Kidney epithelial cell (primary cell): ENCODE results near the gene NCF2. TPM values are rescaled to one million over a fixed set of nuclear protein-coding genes. Genes with fewer than 3 reads are reported as not detected.

ENCODE experiments used
- DNase-seq: peaks from one replicate; pipeline ENCODE4 v3.0.0-alpha.2; 2010; ENCODE audit warnings: low read depth
- H3K27me3 ChIP-seq: 2 replicates; pipeline ENCODE4 v1.6.0; 2011; ENCODE audit warnings: low read length; ENCODE audit not compliant: control insufficient read depth, insufficient read depth
- H3K36me3 ChIP-seq: 2 replicates; pipeline ENCODE4 v1.5.1; 2011; ENCODE audit warnings: low read length; ENCODE audit not compliant: control insufficient read depth, insufficient read depth
- H3K4me3 ChIP-seq: 2 replicates; pipeline ENCODE4 v1.5.1; 2011; ENCODE audit warnings: low read depth, mild to moderate bottlenecking, control low read depth, low read length
- total RNA-seq: library from RNA; depleted of rRNA; stranded (reverse); fragments of >200 nt; gene quantifications from 2 replicates; pipeline ENCODE4 v1.2.3, GENCODE V29; 2015
- TF ChIP-seq, protein P1 (sequence below): IDR thresholded peaks from 2 replicates; pipeline ENCODE4 v1.5.1; 2011; ENCODE audit warnings: mild to moderate bottlenecking, moderate library complexity, low read length, control low read depth, inconsistent platforms; ENCODE audit not compliant: insufficient read depth, poor library complexity, severe bottlenecking

Gene NCF2
- total RNA-seq, 1 donor from 2014 or later, result 62.5 TPM

GRCh38 chr1:183517401-183517800 is 72.9 kb downstream of the NCF2 start:
- TF ChIP-seq, protein P1, sequence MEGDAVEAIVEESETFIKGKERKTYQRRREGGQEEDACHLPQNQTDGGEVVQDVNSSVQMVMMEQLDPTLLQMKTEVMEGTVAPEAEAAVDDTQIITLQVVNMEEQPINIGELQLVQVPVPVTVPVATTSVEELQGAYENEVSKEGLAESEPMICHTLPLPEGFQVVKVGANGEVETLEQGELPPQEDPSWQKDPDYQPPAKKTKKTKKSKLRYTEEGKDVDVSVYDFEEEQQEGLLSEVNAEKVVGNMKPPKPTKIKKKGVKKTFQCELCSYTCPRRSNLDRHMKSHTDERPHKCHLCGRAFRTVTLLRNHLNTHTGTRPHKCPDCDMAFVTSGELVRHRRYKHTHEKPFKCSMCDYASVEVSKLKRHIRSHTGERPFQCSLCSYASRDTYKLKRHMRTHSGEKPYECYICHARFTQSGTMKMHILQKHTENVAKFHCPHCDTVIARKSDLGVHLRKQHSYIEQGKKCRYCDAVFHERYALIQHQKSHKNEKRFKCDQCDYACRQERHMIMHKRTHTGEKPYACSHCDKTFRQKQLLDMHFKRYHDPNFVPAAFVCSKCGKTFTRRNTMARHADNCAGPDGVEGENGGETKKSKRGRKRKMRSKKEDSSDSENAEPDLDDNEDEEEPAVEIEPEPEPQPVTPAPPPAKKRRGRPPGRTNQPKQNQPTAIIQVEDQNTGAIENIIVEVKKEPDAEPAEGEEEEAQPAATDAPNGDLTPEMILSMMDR, result no peak
- no peaks in the 10 kb centered on the region for H3K36me3 ChIP-seq
- H3K27me3 ChIP-seq, result no peaks in the 10 kb centered on the region
- no peak overlapping the region for H3K4me3 ChIP-seq
- DNase-seq, result no peak

- Histone ChIP-seq H3K4me3 (no peak overlapping the region), H3K27me3 (no peaks in the 10 kb centered on the region), H3K36me3 (no peaks in the 10 kb centered on the region)
- TF ChIP-seq, protein P1, result no peak
- no peak for DNase-seq
Measured at GRCh38 chr1:183516725-183517124, 73.5 kb downstream of the NCF2 start.

- peak; percentile 28 for DNase-seq
- no peaks in the 10 kb centered on the region for H3K36me3 ChIP-seq
- no peak overlapping the region for H3K4me3 ChIP-seq
- TF ChIP-seq, protein P1, result no peak
- no peaks in the 10 kb centered on the region for H3K27me3 ChIP-seq
Measured at GRCh38 chr1:183515002-183515689, 75.1 kb downstream of the NCF2 start.

DNA sequence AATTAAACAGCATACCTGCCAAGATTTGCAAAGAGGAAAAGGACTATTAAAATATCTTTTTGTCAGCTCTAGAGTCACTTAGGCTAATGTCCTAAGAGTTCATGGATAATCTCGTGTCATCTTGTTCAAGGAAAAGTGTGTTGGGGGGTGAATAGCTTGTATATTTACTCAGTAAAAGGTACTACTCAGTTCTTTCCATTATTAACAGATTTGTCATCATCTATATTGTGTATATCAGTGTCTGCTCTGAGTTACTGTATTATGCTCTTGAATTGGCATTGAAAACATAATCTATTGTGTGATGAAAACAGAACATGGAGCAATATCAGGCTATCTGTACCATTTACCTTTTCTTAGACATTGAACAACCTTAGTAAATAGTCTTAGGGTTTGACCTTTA is 76.0 kb downstream of the NCF2 start:
- no peak for DNase-seq
- TF ChIP-seq, protein P1, result no peak
- H3K4me3 ChIP-seq, result no peak overlapping the region
- no peaks in the 10 kb centered on the region for H3K36me3 ChIP-seq
- H3K27me3 ChIP-seq, result no peaks in the 10 kb centered on the region

DNA sequence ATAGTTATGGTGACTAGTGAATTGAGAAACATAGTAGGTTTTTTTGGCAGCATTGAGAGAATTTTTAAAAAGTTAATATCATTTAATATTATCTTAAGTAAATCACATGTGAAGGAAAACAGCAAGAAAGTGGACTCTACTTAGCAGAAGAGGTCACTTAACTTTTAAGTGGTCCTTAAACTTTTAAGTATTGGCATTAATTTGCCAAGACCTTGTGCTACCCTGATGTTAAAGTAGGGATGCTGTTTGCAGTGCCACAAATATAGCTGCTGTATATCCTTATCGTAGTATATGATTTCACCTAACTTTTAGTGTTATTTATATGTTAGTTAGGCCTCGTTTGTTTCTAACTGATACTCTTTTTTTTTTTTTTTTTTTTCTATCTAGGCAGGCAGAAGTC is 77.8 kb downstream of the NCF2 start:
- H3K27me3 ChIP-seq, result no peaks in the 10 kb centered on the region
- no peak for DNase-seq
- TF ChIP-seq, protein P1, result no peak
- H3K36me3 ChIP-seq, result no peaks in the 10 kb centered on the region
- no peak overlapping the region for H3K4me3 ChIP-seq

DNA sequence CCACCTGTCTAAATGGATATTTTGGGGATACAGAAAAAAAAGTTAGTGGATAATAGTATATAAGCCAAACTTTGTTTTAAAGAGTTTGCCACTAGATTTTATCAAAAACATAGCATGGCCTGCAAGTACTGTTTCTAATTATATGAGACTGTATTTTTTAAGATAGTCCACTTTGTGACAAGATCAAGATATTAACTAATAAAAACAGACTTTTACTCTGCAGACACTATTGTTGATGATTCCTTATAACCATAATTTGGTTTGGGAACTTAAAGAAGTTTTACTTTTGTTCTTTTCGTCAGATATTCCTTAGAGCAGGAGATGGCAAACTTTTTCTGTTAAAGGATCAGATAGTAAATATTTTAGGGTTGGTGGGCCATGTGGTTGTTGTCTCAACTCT is 81.6 kb downstream of the NCF2 start:
- Histone ChIP-seq H3K4me3 (no peak overlapping the region), H3K27me3 (no peaks in the 10 kb centered on the region), H3K36me3 (no peaks in the 10 kb centered on the region)
- TF ChIP-seq, protein P1, result no peak
- no peak for DNase-seq
